GM12878 (cell line): Measurements from ENCODE around the gene PLK2.

Experiments used
- BRCA1 ChIP-seq: IDR thresholded peaks from 2 replicates; pipeline ENCODE4 v1.6.1; 2011; ENCODE audit warnings: low read depth, low read length, improper control_type of control experiment
- CTCF ChIP-seq, 3 experiments: IDR thresholded peaks in 2 of 3; conservative IDR thresholded peaks in 1 of 3; 2 replicates each; pipeline ENCODE4 v1.5.1; 2011; ENCODE audit warnings: low read depth in 3 of 3, low read length in 3 of 3, mild to moderate bottlenecking in 3 of 3, control low read depth in 2 of 3, moderate library complexity in 2 of 3, inconsistent platforms in 1 of 3, mixed read lengths in 1 of 3; ENCODE audit not compliant: control insufficient read depth in 2 of 3, insufficient read depth in 1 of 3; ENCODE audit errors: extremely low read depth in 1 of 3
- IRF5 ChIP-seq: fragments of 450-650 bp; IDR thresholded peaks from 2 replicates; pipeline ENCODE4 v1.6.1; 2017; ENCODE audit warnings: borderline replicate concordance
- PAX5 ChIP-seq: IDR thresholded peaks from 2 replicates; pipeline ENCODE4 v1.6.1; 2011; ENCODE audit warnings: low read depth, low read length, borderline replicate concordance
- POLR2AphosphoS5 ChIP-seq: IDR thresholded peaks from 2 replicates; pipeline ENCODE4 v1.6.1; 2011; ENCODE audit warnings: mild to moderate bottlenecking, low read length, inconsistent platforms
- REST ChIP-seq: IDR thresholded peaks from 2 replicates; pipeline ENCODE4 v1.6.1; 2012; ENCODE audit warnings: mild to moderate bottlenecking, low read depth, low read length
- SMC3 ChIP-seq: IDR thresholded peaks from 2 replicates; pipeline ENCODE4 v1.6.1; 2011; ENCODE audit warnings: low read length, improper control_type of control experiment, borderline replicate concordance
- SRF ChIP-seq, 2 experiments: IDR thresholded peaks; 2 replicates each; pipeline ENCODE4 v1.6.1; 2011; ENCODE audit warnings: low read depth in 2 of 2, low read length in 2 of 2, mild to moderate bottlenecking in 1 of 2, moderate library complexity in 1 of 2

GRCh38 chr5:58469896-58470295 is 10.0 kb upstream of the PLK2 start:
- TF ChIP-seq POLR2AphosphoS5 (no peak), REST (no peak), SRF (IDR thresholded peaks at IDR 0.05; ENCODE audit: low read depth in 2 of 2, low read length in 2 of 2) (no peak), CTCF (IDR thresholded peaks at IDR 0.05 in 2 of 3, conservative IDR thresholded peaks at IDR 0.05 in 1 of 3; ENCODE audit: control insufficient read depth in 2 of 3, extremely low read depth in 1 of 3, insufficient read depth in 1 of 3, low read depth in 3 of 3, low read length in 3 of 3) (no peak), SMC3 (no peak), PAX5 (no peak), IRF5 (no peak), BRCA1 (no peak)
